GM12891 (cell line): ENCODE results near the gene FAM181A.
A peak's percentile ranks its signal among the peaks of the same experiment; 100 is the strongest.

Source experiments
- DNase-seq: peaks from one replicate; pipeline ENCODE4 v3.0.0; 2011; ENCODE audit warnings: low spot score; ENCODE audit not compliant: insufficient read length
- FAIRE-seq: peaks from 2 replicates; lab custom pipeline; 2011; peaks lifted over from hg19 to GRCh38; lab: Jason Lieb, UNC
- PAX5 ChIP-seq: IDR thresholded peaks from 2 replicates; pipeline ENCODE4 v1.6.1; 2011; ENCODE audit warnings: low read length, moderate library complexity, mild to moderate bottlenecking; ENCODE audit not compliant: insufficient read depth, severe bottlenecking
- POLR2A ChIP-seq: IDR thresholded peaks from 2 replicates; pipeline ENCODE4 v1.6.1; 2011; ENCODE audit warnings: low read depth, low read length, control low read depth
- POLR2AphosphoS5 ChIP-seq: IDR thresholded peaks from 2 replicates; pipeline ENCODE4 v1.6.1; 2011; ENCODE audit warnings: low read depth, low read length, control low read depth
- POU2F2 ChIP-seq: IDR thresholded peaks from 2 replicates; pipeline ENCODE4 v1.6.1; 2011; ENCODE audit warnings: low read depth, mild to moderate bottlenecking, control low read depth, low read length, moderate library complexity
- SPI1 ChIP-seq: IDR thresholded peaks from 2 replicates; pipeline ENCODE4 v1.6.1; 2011; ENCODE audit warnings: low read depth, low read length, control low read depth
- TAF1 ChIP-seq: IDR thresholded peaks from 2 replicates; pipeline ENCODE4 v1.6.1; 2011; ENCODE audit warnings: low read depth, low read length, control low read depth

The FAM181A gene

GRCh38 chr14:93954900-93955849, 28.0 kb downstream of the FAM181A start:
- FAIRE-seq: peak; percentile 86
- TF ChIP-seq TAF1 (0 out of 2 replicates have a peak, but pooled peaks have one; percentile 59), SPI1 (peak; percentile 92), POLR2AphosphoS5 (peak; percentile 61; the same call in 1 of the 2 replicates), POLR2A (peak; percentile 65), POU2F2 (no peak)
- peak; percentile 67 for DNase-seq

- DNase-seq: no peak
- no peak for TF ChIP-seq TAF1
- no peak for TF ChIP-seq SPI1
- TF ChIP-seq PAX5: no peak
- no peak for TF ChIP-seq POLR2AphosphoS5
- TF ChIP-seq POLR2A: no peak
- TF ChIP-seq POU2F2: no peak
- FAIRE-seq: no peak
These were observed 28.8 kb downstream of the FAM181A start for GRCh38 chr14:93955850-93956481.

- no peak for DNase-seq
- no peak for FAIRE-seq
These were observed 29.6 kb downstream of the FAM181A start for GRCh38 chr14:93956514-93957332.

GRCh38 chr14:93957333-93957710, 30.2 kb downstream of the FAM181A start:
- DNase-seq (no peak), FAIRE-seq (no peak)
- TF ChIP-seq TAF1 (no peak), PAX5 (no peak), POLR2A (no peak; the same call in 1 of the 2 replicates), POU2F2 (0 out of 2 replicates have a peak, but pooled peaks have one; percentile 7), POLR2AphosphoS5 (0 out of 2 replicates have a peak, but pooled peaks have one; percentile 1), SPI1 (no peak)

More at GRCh38 chr14:93956514-93957332, 29.6 kb downstream of the FAM181A start:
- no peak for TF ChIP-seq POLR2A
- peak; percentile 45; the same call in 1 of the 2 replicates for TF ChIP-seq POLR2AphosphoS5
- TF ChIP-seq SPI1: no peak
- TF ChIP-seq TAF1: no peak
- no peak for TF ChIP-seq PAX5
- 0 out of 2 replicates have a peak, but pooled peaks have one; percentile 29 for TF ChIP-seq POU2F2

GRCh38 chr14:93957751-93958566, 30.8 kb downstream of the FAM181A start:
- DNase-seq (no peak), FAIRE-seq (no peak)
- TF ChIP-seq SPI1: peak; percentile 51; the same call in 1 of the 2 replicates
- peak; percentile 46; the same call in 1 of the 2 replicates for TF ChIP-seq POLR2A
- TF ChIP-seq PAX5: no peak
- TF ChIP-seq POLR2AphosphoS5: peak; percentile 17; the same call in 1 of the 2 replicates
- no peak for TF ChIP-seq TAF1
- no peak for TF ChIP-seq POU2F2

GRCh38 chr14:93958567-93959238, 31.6 kb downstream of the FAM181A start:
- FAIRE-seq: peak; percentile 51
- TF ChIP-seq SPI1: no peak
- TF ChIP-seq POLR2A: no peak
- TF ChIP-seq POLR2AphosphoS5: no peak
- no peak for TF ChIP-seq POU2F2
- no peak for TF ChIP-seq PAX5
- TF ChIP-seq TAF1: no peak
- DNase-seq: no peak

- FAIRE-seq: peak; percentile 97
- DNase-seq: peak; percentile 82
- TF ChIP-seq POU2F2 (peak; percentile 97), PAX5 (no peak), TAF1 (peak; percentile 87), POLR2A (peak; percentile 94), SPI1 (peak; percentile 73), POLR2AphosphoS5 (peak; percentile 96)
These were observed 32.3 kb downstream of the FAM181A start for GRCh38 chr14:93959239-93960107.
